GM12878 (cell line): ENCODE results near the gene DAAM2. TPM values are rescaled to one million over a fixed set of nuclear protein-coding genes. Genes with fewer than 3 reads are reported as not detected.

Experiments
- ATAC-seq: fragments of 200-7000 bp; cut with Tn5 transposase; 3 replicates; pipeline ENCODE4 v1.9.1; 2020; ENCODE audit warnings: mild to moderate bottlenecking, moderate library complexity
- BruUV-seq: library from RNA; stranded (reverse); fragments of 400-500 nt; replicated peaks from 2 replicates; lab custom pipeline; 2021; lab: Mats Ljungman, UMichigan
- CTCF ChIA-PET: fragments of 300-600 bp; sonication (Branson Sonifier 250); formaldehyde crosslinking; extraction: SDS; loops from one replicate; lab custom pipeline; 2021; ENCODE audit warnings: inconsistent platforms; lab: Yijun Ruan, JAX
- POLR2A ChIA-PET: fragments of 350-600 bp; formaldehyde crosslinking; extraction: SDS; loops from one replicate; lab custom pipeline; 2021; ENCODE audit warnings: inconsistent platforms; lab: Charles Lee
- RAD21 ChIA-PET: fragments of 300-600 bp; sonication (Branson Sonifier 250); formaldehyde crosslinking; loops from one replicate; lab custom pipeline; 2023; ENCODE audit warnings: antibody characterized with exemption; ENCODE audit not compliant: unreplicated experiment; lab: Charles Lee
- SMC1A ChIA-PET: fragments of 300-600 bp; sonication (Branson Sonifier 250); formaldehyde crosslinking; loops from one replicate; lab custom pipeline; 2023; ENCODE audit not compliant: unreplicated experiment, uncharacterized antibody; lab: Charles Lee
- DNase-seq: peaks from one replicate; pipeline ENCODE4 v3.0.0-alpha.2; 2011; ENCODE audit warnings: low read depth, low spot score
- FAIRE-seq: peaks from 3 replicates; lab custom pipeline; 2011; peaks lifted over from hg19 to GRCh38; lab: Jason Lieb, UNC
- H2AFZ ChIP-seq: 2 replicates; pipeline ENCODE4 v1.6.0; 2011; ENCODE audit warnings: low read depth, low read length, control low read depth; ENCODE audit not compliant: control insufficient read depth
- H3K27ac ChIP-seq: 2 replicates; pipeline ENCODE4 v1.5.1; 2011; ENCODE audit warnings: control low read depth; ENCODE audit not compliant: control insufficient read depth, insufficient read depth
- H3K27me3 ChIP-seq, 2 experiments: replicated peaks in 1 of 2; 2 replicates each; pipeline versions ENCODE4 v1.6.0 to v1.6.1; 2011; ENCODE audit warnings: low read length in 1 of 2; ENCODE audit not compliant: control insufficient read depth in 2 of 2, insufficient read depth in 2 of 2
- H3K36me3 ChIP-seq, 2 experiments: 2 replicates each; pipeline ENCODE4 v1.5.1; 2011; ENCODE audit warnings: low read length in 1 of 2; ENCODE audit not compliant: control insufficient read depth in 2 of 2, insufficient read depth in 2 of 2
- H3K4me1 ChIP-seq: 2 replicates; pipeline ENCODE4 v1.6.1; 2011; ENCODE audit warnings: mild to moderate bottlenecking, low read length, moderate library complexity, mixed read lengths; ENCODE audit not compliant: control insufficient read depth, insufficient read depth
- H3K4me2 ChIP-seq: 2 replicates; pipeline ENCODE4 v1.6.0; 2011; ENCODE audit warnings: control low read depth; ENCODE audit not compliant: control insufficient read depth, insufficient read depth
- H3K4me3 ChIP-seq: fragments of 200-600 bp; sonication (generic); 2 replicates; pipeline ENCODE4 v1.5.1; 2016
- H3K79me2 ChIP-seq: 2 replicates; pipeline ENCODE4 v1.6.0; 2011; ENCODE audit warnings: low read length; ENCODE audit not compliant: control insufficient read depth, insufficient read depth
- H3K9ac ChIP-seq: 2 replicates; pipeline ENCODE4 v1.8.0; 2011; ENCODE audit warnings: low read length, control low read depth, mixed read lengths; ENCODE audit not compliant: control insufficient read depth, insufficient read depth
- H3K9me3 ChIP-seq: replicated peaks from 3 replicates; pipeline ENCODE4 v1.5.1; 2011; ENCODE audit warnings: mild to moderate bottlenecking, low read length; ENCODE audit not compliant: control insufficient read depth, insufficient read depth
- H4K20me1 ChIP-seq: 2 replicates; pipeline ENCODE4 v1.6.0; 2011; ENCODE audit not compliant: control insufficient read depth, insufficient read depth
- BCL11A ChIP-seq: IDR thresholded peaks from 2 replicates; pipeline ENCODE4 v1.6.1; 2011; ENCODE audit warnings: low read depth, low read length
- CTCF ChIP-seq, 3 experiments: IDR thresholded peaks in 2 of 3; conservative IDR thresholded peaks in 1 of 3; 2 replicates each; pipeline ENCODE4 v1.5.1; 2011; ENCODE audit warnings: low read depth in 3 of 3, low read length in 3 of 3, mild to moderate bottlenecking in 3 of 3, control low read depth in 2 of 3, moderate library complexity in 2 of 3, inconsistent platforms in 1 of 3, mixed read lengths in 1 of 3; ENCODE audit not compliant: control insufficient read depth in 2 of 3, insufficient read depth in 1 of 3; ENCODE audit errors: extremely low read depth in 1 of 3
- EGR1 ChIP-seq, 2 experiments: IDR thresholded peaks; 1 replicate in 1 of 2; 2 replicates in 1 of 2; pipeline ENCODE4 v1.6.1; 2011 to 2012; ENCODE audit warnings: low read depth in 2 of 2, low read length in 2 of 2, borderline replicate concordance in 1 of 2, mild to moderate bottlenecking in 1 of 2, moderate library complexity in 1 of 2
- GABPA ChIP-seq: IDR thresholded peaks from 2 replicates; pipeline ENCODE4 v1.6.1; 2014; ENCODE audit warnings: antibody characterized with exemption, low read depth, mild to moderate bottlenecking, inconsistent platforms
- IRF4 ChIP-seq: IDR thresholded peaks from 2 replicates; pipeline ENCODE4 v1.6.1; 2011; ENCODE audit warnings: low read depth, low read length
- MTA2 ChIP-seq: fragments of 450-650 bp; IDR thresholded peaks from 2 replicates; pipeline ENCODE4 v1.6.1; 2016; ENCODE audit warnings: low read depth, mild to moderate bottlenecking, moderate library complexity
- NFIC ChIP-seq: IDR thresholded peaks from 2 replicates; pipeline ENCODE4 v1.6.1; 2012; ENCODE audit warnings: low read depth, mild to moderate bottlenecking, inconsistent platforms, low read length, moderate library complexity
- POLR2AphosphoS2 ChIP-seq: IDR thresholded peaks from 2 replicates; pipeline ENCODE4 v1.6.1; 2011; ENCODE audit warnings: low read depth, mild to moderate bottlenecking, low read length, improper control_type of control experiment, moderate library complexity
- RUNX3 ChIP-seq: IDR thresholded peaks from 2 replicates; pipeline ENCODE4 v1.6.1; 2012; ENCODE audit warnings: low read length, inconsistent platforms
- SIN3A ChIP-seq: IDR thresholded peaks from 2 replicates; pipeline ENCODE4 v1.6.1; 2012; ENCODE audit warnings: low read depth, low read length, improper control_type of control experiment
- WGBS: methylation state at CpG from one replicate; pipeline ENCODE4 v1.1.6; 2016; ENCODE audit warnings: low lambda C conversion rate; ENCODE audit not compliant: insufficient replicate concordance, insufficient coverage; ENCODE audit errors: missing lambda C conversion rate; 5-methylcytosine and 5-hydroxymethylcytosine counted together
- in situ Hi-C: fragments of 300-500 bp; cut with MboI; formaldehyde crosslinking; loops from 9 replicates; pipeline ENCODE4 v1.14.3; 2018; ENCODE audit warnings: mixed read lengths
- intact Hi-C: fragments of 100-400 bp; cut with micrococcal nuclease; formaldehyde crosslinking; loops from one replicate; pipeline ENCODE4 v1.14.2; 2022; ENCODE audit not compliant: unreplicated experiment
- polyA plus RNA-seq, 11 experiments: library from polyadenylated mRNA; depleted of rRNA in 4 of 11; unstranded in 6 of 11; stranded (reverse) in 5 of 11; fragments of >200 nt; fragmentation: Nextera tagmentation in 4 of 11; fragmentation: Illumina TruSeq in 1 of 11; extraction: Ambion mirVana in 4 of 11; extraction: Trizol in 1 of 11; gene quantifications; 1 replicate in 1 of 11; 2 replicates in 10 of 11; pipeline versions ENCODE4 v1.2.1 to v1.2.3, GENCODE V29; 2011 to 2016; ENCODE audit warnings: inconsistent platforms in 2 of 11, missing spikeins in 2 of 11, low read depth in 1 of 11
- total RNA-seq, 4 experiments: library from RNA; depleted of rRNA in 3 of 4; stranded (reverse); fragments of >200 nt in 3 of 4; fragmentation: Illumina TruSeq in 1 of 4; extraction: Trizol in 1 of 4; gene quantifications; 2 replicates each; pipeline versions ENCODE4 v1.2.1 to v1.2.3, GENCODE V29; 2013 to 2021
- TF ChIP-seq, protein P1 (sequence below): fragments of 450-650 bp; IDR thresholded peaks from 2 replicates; pipeline ENCODE4 v1.6.1; 2016; ENCODE audit warnings: mild to moderate bottlenecking, moderate library complexity, borderline replicate concordance
- TF ChIP-seq, protein P2 (sequence below): fragments of 450-650 bp; IDR thresholded peaks from 2 replicates; pipeline ENCODE4 v1.6.1; 2016; ENCODE audit warnings: mild to moderate bottlenecking

DAAM2 gene
- total and polyA plus RNA-seq, 10 of the 15 experiments (the other 5 are each of a cell fraction or from before 2014, with no cell fraction given), result 0.05 to 0.22 TPM; not detected in 8

- no peak overlapping the region for H3K9ac ChIP-seq
- in situ Hi-C loops, result no loop called here
- no peak overlapping the region for H3K4me3 ChIP-seq
- no peak overlapping the region for H2AFZ ChIP-seq
- 11% methylated on average over 6 of the region's 6 CpGs for WGBS
- no TSS peak for BruUV-seq
- H3K36me3 ChIP-seq, result no peaks in the 10 kb centered on the region
- ChIA-PET CTCF (no interaction called here), RAD21 (no interaction called here), SMC1A (no interaction called here), POLR2A (no interaction called here)
- no peaks in the 10 kb centered on the region for H3K79me2 ChIP-seq
- intact Hi-C loops, result no loop called here
- H3K4me2 ChIP-seq, result no peak overlapping the region
- TF ChIP-seq BCL11A, result no peak
- no peak for TF ChIP-seq CTCF (IDR thresholded peaks at IDR 0.05 in 2 of 3, conservative IDR thresholded peaks at IDR 0.05 in 1 of 3; ENCODE audit: control insufficient read depth in 2 of 3, extremely low read depth in 1 of 3, insufficient read depth in 1 of 3, low read depth in 3 of 3, low read length in 3 of 3)
- TF ChIP-seq EGR1 (IDR thresholded peaks at IDR 0.05; ENCODE audit: borderline replicate concordance in 1 of 2, low read depth in 2 of 2, low read length in 2 of 2), result no peak
- TF ChIP-seq POLR2AphosphoS2, result no peak
- TF ChIP-seq MTA2, result no peak
- TF ChIP-seq NFIC, result no peak
- no peak for TF ChIP-seq SIN3A
- TF ChIP-seq IRF4, result no peak
- TF ChIP-seq RUNX3, result no peak
- TF ChIP-seq, protein P1, sequence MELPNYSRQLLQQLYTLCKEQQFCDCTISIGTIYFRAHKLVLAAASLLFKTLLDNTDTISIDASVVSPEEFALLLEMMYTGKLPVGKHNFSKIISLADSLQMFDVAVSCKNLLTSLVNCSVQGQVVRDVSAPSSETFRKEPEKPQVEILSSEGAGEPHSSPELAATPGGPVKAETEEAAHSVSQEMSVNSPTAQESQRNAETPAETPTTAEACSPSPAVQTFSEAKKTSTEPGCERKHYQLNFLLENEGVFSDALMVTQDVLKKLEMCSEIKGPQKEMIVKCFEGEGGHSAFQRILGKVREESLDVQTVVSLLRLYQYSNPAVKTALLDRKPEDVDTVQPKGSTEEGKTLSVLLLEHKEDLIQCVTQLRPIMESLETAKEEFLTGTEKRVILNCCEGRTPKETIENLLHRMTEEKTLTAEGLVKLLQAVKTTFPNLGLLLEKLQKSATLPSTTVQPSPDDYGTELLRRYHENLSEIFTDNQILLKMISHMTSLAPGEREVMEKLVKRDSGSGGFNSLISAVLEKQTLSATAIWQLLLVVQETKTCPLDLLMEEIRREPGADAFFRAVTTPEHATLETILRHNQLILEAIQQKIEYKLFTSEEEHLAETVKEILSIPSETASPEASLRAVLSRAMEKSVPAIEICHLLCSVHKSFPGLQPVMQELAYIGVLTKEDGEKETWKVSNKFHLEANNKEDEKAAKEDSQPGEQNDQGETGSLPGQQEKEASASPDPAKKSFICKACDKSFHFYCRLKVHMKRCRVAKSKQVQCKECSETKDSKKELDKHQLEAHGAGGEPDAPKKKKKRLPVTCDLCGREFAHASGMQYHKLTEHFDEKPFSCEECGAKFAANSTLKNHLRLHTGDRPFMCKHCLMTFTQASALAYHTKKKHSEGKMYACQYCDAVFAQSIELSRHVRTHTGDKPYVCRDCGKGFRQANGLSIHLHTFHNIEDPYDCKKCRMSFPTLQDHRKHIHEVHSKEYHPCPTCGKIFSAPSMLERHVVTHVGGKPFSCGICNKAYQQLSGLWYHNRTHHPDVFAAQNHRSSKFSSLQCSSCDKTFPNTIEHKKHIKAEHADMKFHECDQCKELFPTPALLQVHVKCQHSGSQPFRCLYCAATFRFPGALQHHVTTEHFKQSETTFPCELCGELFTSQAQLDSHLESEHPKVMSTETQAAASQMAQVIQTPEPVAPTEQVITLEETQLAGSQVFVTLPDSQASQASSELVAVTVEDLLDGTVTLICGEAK, result no peak
- TF ChIP-seq GABPA, result no peak
- TF ChIP-seq, protein P2, sequence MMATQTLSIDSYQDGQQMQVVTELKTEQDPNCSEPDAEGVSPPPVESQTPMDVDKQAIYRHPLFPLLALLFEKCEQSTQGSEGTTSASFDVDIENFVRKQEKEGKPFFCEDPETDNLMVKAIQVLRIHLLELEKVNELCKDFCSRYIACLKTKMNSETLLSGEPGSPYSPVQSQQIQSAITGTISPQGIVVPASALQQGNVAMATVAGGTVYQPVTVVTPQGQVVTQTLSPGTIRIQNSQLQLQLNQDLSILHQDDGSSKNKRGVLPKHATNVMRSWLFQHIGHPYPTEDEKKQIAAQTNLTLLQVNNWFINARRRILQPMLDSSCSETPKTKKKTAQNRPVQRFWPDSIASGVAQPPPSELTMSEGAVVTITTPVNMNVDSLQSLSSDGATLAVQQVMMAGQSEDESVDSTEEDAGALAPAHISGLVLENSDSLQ, result no peak
- H3K9me3 ChIP-seq, result no peaks in the 10 kb centered on the region
- H3K27ac ChIP-seq, result no peak overlapping the region
- no peak for DNase-seq
- no peaks in the 10 kb centered on the region for H4K20me1 ChIP-seq
- no peak for ATAC-seq
- FAIRE-seq, result no peak
- no peaks in the 10 kb centered on the region for H3K4me1 ChIP-seq
- H3K27me3 ChIP-seq, result no peaks in the 10 kb centered on the region
Observed at GRCh38 chr6:39923861-39924260, 131.7 kb downstream of the DAAM2 start.
